Measurements from ENCODE around the gene LRP5. TPM values are rescaled to one million over a fixed set of nuclear protein-coding genes. Genes with fewer than 3 reads are reported as not detected.

LRP5 gene
- total RNA-seq, 4 donors from 2014 or later = 45.8 to 75.5 (median 54.3) TPM

DNA sequence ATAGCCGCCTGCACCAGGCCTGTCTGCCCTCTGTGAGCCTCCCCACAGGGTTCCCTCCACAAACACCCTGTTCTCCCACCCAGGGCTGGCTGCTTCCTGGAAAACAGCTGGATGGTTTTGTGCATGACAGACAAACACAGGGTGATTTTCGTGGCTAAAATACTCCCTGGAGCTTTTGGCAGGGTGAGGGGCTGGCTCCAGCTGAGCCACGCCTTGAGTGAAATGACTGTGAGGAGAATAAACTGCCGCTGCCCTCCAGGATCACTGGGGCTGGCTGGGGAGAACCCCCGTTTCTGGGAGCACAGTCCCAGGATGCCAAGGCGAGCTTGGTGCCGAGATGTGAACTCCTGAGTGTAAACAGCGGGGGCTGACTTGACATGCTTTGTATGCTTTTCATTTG, 127.8 kb downstream of the LRP5 start:
- H3K9me3 ChIP-seq = no peaks in the 10 kb centered on the region
- no peak for TF ChIP-seq POLR2A (IDR thresholded peaks at IDR 0.05)
- TF ChIP-seq, protein P1, sequence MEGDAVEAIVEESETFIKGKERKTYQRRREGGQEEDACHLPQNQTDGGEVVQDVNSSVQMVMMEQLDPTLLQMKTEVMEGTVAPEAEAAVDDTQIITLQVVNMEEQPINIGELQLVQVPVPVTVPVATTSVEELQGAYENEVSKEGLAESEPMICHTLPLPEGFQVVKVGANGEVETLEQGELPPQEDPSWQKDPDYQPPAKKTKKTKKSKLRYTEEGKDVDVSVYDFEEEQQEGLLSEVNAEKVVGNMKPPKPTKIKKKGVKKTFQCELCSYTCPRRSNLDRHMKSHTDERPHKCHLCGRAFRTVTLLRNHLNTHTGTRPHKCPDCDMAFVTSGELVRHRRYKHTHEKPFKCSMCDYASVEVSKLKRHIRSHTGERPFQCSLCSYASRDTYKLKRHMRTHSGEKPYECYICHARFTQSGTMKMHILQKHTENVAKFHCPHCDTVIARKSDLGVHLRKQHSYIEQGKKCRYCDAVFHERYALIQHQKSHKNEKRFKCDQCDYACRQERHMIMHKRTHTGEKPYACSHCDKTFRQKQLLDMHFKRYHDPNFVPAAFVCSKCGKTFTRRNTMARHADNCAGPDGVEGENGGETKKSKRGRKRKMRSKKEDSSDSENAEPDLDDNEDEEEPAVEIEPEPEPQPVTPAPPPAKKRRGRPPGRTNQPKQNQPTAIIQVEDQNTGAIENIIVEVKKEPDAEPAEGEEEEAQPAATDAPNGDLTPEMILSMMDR (IDR thresholded peaks at IDR 0.05) = no peak
- peaks cover 0 to 22% of the 10 kb centered on the region in 2 donors for H3K4me1 ChIP-seq
- no peak for DNase-seq
- H3K27me3 ChIP-seq = no peaks in the 10 kb centered on the region
- WGBS, 2 donors = 89 to 92% methylated on average over 8 of the region's 8 CpGs
- H3K4me3 ChIP-seq (replicated peaks in 1 of 3) = no peak overlapping the region
- intact Hi-C loops (cut with DNase I) = no loop called here
- H3K27ac ChIP-seq = no peak overlapping the region
- H3K36me3 ChIP-seq = peaks cover 0 to 26% of the 10 kb centered on the region in 2 donors

DNA sequence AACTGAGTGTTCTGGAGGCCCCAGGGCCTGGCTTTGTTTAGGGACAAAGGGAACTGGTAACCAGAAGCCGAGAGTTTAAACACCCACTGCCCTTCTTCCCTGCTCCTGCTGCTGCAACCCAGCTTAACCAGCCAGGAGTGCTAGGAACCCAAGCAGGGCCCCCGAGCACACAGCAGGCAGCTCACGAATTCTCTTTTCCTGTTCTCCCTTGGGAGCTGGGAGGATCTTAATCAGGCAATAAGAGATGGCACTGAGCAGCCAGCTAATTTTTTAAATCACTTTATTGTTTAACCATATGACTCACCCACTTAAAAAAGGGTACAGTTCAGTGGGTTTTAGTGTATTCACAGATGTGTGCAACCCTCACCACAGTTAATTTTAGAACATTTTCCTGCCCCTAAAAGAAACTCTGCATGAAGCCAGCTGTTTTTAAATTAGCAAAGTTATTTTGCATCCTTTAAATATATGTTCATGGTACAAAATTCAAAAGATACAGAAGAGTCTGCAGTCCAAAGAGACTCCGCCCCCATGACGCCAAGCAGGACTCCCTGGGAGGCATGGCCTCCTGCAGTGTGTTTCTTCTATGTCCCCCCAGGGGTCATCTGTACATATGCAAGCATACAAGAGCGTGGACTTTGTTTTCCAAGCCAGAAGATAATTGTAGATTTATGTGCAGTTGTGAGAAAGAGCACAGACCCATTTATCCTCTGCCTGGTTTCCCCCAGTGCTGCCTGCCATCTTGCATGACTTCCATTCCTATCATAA, 129.3 kb downstream of the LRP5 start:
- intact Hi-C loops (cut with DNase I) = no loop called here
- H3K27me3 ChIP-seq = no peaks in the 10 kb centered on the region
- peaks cover 0 to 22% of the 10 kb centered on the region in 2 donors for H3K4me1 ChIP-seq
- peak overlapping the region in 2 of 3 donors; percentile 3 to 56 for H3K27ac ChIP-seq
- TF ChIP-seq POLR2A (IDR thresholded peaks at IDR 0.05) = no peak
- TF ChIP-seq, protein P1 (IDR thresholded peaks at IDR 0.05) = no peak
- no peaks in the 10 kb centered on the region for H3K9me3 ChIP-seq
- 62 to 86% methylated on average over 4 to 6 of the region's 6 CpGs for WGBS, 2 donors
- DNase-seq = no peak
- H3K36me3 ChIP-seq = peaks cover 0 to 26% of the 10 kb centered on the region in 2 donors
- no peak overlapping the region for H3K4me3 ChIP-seq (replicated peaks in 1 of 3)

DNA sequence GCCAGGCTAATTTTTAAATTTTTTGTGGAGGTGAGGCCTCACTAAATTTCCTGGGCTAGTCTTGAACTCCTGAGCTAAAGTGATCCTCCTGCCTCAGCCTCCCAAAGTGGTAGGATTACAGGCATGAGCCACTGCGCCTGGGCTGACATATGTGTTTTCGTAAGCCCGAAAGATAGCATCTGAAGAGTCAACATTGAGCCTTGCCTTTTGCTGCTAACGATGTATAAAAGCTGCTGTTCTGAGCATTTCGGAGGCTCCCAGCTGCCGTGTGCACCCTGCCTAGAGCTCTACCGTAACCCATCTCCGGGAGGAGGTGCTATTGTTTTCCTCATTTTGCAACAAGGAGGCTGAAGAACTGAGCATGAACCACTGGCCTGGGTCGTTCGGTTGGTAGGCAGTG, 130.0 kb downstream of the LRP5 start:
- WGBS, 2 donors = 79% methylated on average over 9 to 10 of the region's 10 CpGs
- intact Hi-C loops (cut with DNase I) = no loop called here

DNA sequence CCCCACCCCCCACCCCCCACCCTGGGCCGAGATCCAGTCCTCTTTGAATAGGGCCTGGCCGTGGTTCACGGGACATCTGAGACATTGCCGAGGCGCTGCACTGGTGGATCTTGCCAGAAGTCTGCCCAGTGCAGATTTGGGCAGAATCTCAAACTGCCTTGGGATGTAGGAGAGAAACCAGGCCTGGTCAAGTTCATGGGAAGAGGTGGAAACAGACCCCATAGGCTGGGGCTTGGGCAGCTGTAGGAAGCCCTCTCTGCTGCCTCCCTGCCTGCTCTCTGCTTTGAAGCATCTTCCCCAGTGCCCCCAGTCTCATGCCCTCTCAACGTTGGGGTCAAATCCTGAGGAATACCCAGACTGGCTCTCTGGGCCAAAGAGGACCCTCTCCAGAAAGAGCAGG, 132.2 kb downstream of the LRP5 start:
- WGBS, 2 donors = 65 to 67% methylated on average over 1 to 6 of the region's 6 CpGs
- Histone ChIP-seq H3K9me3 (no peaks in the 10 kb centered on the region), H3K4me3 (replicated peaks in 1 of 3) (no peak overlapping the region), H3K4me1 (peaks cover 0 to 7% of the 10 kb centered on the region in 2 donors), H3K36me3 (peaks cover 0 to 19% of the 10 kb centered on the region in 2 donors), H3K27ac (no peak overlapping the region), H3K27me3 (no peaks in the 10 kb centered on the region)
- intact Hi-C loops (cut with DNase I) = no loop called here
- no peak for DNase-seq
- TF ChIP-seq, protein P1 (IDR thresholded peaks at IDR 0.05) = no peak
- TF ChIP-seq POLR2A (IDR thresholded peaks at IDR 0.05) = no peak

More for the DNA sequence above, 130.0 kb downstream of the LRP5 start:
- no peak for DNase-seq
- no peak overlapping the region for H3K4me3 ChIP-seq (replicated peaks in 1 of 3)
- no peaks in the 10 kb centered on the region for H3K9me3 ChIP-seq
- peaks cover 0 to 15% of the 10 kb centered on the region in 2 donors for H3K4me1 ChIP-seq
- no peaks in the 10 kb centered on the region for H3K27me3 ChIP-seq
- H3K36me3 ChIP-seq = peaks cover 0 to 26% of the 10 kb centered on the region in 2 donors
- H3K27ac ChIP-seq = no peak overlapping the region
- TF ChIP-seq POLR2A (IDR thresholded peaks at IDR 0.05) = no peak
- TF ChIP-seq, protein P1 (IDR thresholded peaks at IDR 0.05) = no peak

DNA sequence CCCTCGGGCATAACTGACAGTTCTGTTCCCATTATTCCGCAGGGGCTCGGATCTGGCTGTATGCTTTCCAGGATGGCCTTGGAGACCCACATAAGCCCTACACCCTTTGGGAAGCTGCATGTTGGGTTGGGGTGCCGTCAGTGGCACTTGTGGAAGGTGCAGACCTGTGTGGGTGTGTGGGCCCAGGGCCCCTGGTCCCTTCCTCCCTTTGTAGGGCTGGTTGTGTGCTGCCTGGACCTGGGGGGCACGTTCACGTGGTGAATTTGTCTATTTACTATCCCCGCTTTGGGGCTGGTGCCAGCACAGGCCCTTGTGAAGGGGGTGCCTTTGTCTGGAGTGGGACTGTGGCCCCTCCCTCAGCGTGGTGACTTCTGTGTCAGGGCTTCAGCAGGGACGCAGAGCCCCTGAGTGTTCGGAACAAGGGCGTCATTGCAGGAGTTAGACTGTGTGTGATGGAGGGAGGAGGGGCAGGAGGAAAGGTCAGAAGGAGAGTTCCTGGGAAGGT, 133.2 kb downstream of the LRP5 start:
- no peak overlapping the region for H3K4me3 ChIP-seq (replicated peaks in 1 of 3)
- 86 to 94% methylated on average over 8 of the region's 11 CpGs for WGBS, 2 donors
- intact Hi-C loops (cut with DNase I) = loop anchor here (2.0 kb wide), 1 partner anchor 187 kb away; no protein-coding TSS in a partner anchor
- no peak for DNase-seq
- H3K27me3 ChIP-seq = no peaks in the 10 kb centered on the region
- no peak overlapping the region for H3K27ac ChIP-seq
- TF ChIP-seq POLR2A (IDR thresholded peaks at IDR 0.05) = no peak
- TF ChIP-seq, protein P1 (IDR thresholded peaks at IDR 0.05) = no peak
- no peaks in the 10 kb centered on the region for H3K9me3 ChIP-seq
- peaks cover 0 to 7% of the 10 kb centered on the region in 2 donors for H3K4me1 ChIP-seq
- peaks cover 0 to 14% of the 10 kb centered on the region in 2 donors for H3K36me3 ChIP-seq

Measured in thyroid gland (tissue), 4 donors.